Endothelial cell of umbilical vein (primary cell): ENCODE results near the gene ZCCHC14. TPM values are rescaled to one million over a fixed set of nuclear protein-coding genes. Genes with fewer than 3 reads are reported as not detected.

Source experiments
- BruUV-seq: library from RNA; stranded (reverse); fragments of 400-500 nt; replicated peaks from 2 replicates; lab custom pipeline; 2021; lab: Mats Ljungman, UMichigan
- CTCF ChIA-PET: fragments of 300-600, 350-600 bp; sonication (Branson Sonifier 250); formaldehyde crosslinking; loops from one replicate; lab custom pipeline; 2021; ENCODE audit warnings: antibody characterized with exemption, inconsistent platforms; lab: Charles Lee
- POLR2A ChIA-PET: fragments of 300-600, 350-600 bp; sonication (Branson Sonifier 250); formaldehyde crosslinking; loops from one replicate; lab custom pipeline; 2021; ENCODE audit warnings: antibody characterized with exemption, inconsistent platforms; lab: Charles Lee
- DNase-seq: peaks from one replicate; pipeline ENCODE4 v3.0.0-alpha.2; 2011; ENCODE audit warnings: low read depth, low spot score
- FAIRE-seq: peaks from 2 replicates; lab custom pipeline; 2011; peaks lifted over from hg19 to GRCh38; lab: Jason Lieb, UNC
- H2AFZ ChIP-seq: 2 replicates; pipeline ENCODE4 v1.6.0; 2012; ENCODE audit warnings: low read depth, low read length, control low read depth, inconsistent platforms
- H3K27ac ChIP-seq: 2 replicates; pipeline ENCODE4 v1.5.1; 2011; ENCODE audit warnings: low read depth, mild to moderate bottlenecking, control low read depth, low read length, moderate library complexity; ENCODE audit not compliant: insufficient read depth
- H3K27me3 ChIP-seq, 2 experiments: 2 replicates each; pipeline versions ENCODE4 v1.6.0 to v1.6.1; 2011; ENCODE audit warnings: low read length in 2 of 2, mixed read lengths in 1 of 2; ENCODE audit not compliant: control insufficient read depth in 2 of 2, insufficient read depth in 2 of 2
- H3K36me3 ChIP-seq, 2 experiments: 2 replicates in 1 of 2; 3 replicates in 1 of 2; pipeline ENCODE4 v1.5.1; 2011; ENCODE audit warnings: low read length in 2 of 2, mild to moderate bottlenecking in 1 of 2, moderate library complexity in 1 of 2; ENCODE audit not compliant: control insufficient read depth in 2 of 2, insufficient read depth in 2 of 2; ENCODE audit errors: extremely low read depth in 1 of 2
- H3K4me1 ChIP-seq: 3 replicates; pipeline ENCODE4 v1.5.1; 2011; ENCODE audit warnings: mild to moderate bottlenecking, low read length; ENCODE audit not compliant: control insufficient read depth, insufficient read depth; ENCODE audit errors: extremely low read depth
- H3K4me2 ChIP-seq: 2 replicates; pipeline ENCODE4 v1.6.1; 2011; ENCODE audit warnings: low read length, control low read depth, mixed read lengths; ENCODE audit not compliant: insufficient read depth
- H3K4me3 ChIP-seq, 3 experiments: fragments of 200-600 bp in 1 of 3; sonication (generic), shearing (Covaris generic) in 1 of 3; replicated peaks in 1 of 3; 2 replicates each; pipeline ENCODE4 v1.5.1; 2011 to 2016; ENCODE audit warnings: control low read depth in 3 of 3, low read length in 3 of 3, mild to moderate bottlenecking in 2 of 3, inconsistent platforms in 1 of 3, low read depth in 1 of 3, moderate library complexity in 1 of 3; ENCODE audit not compliant: insufficient read depth in 1 of 3
- H3K79me2 ChIP-seq: 2 replicates; pipeline ENCODE4 v1.6.0; 2012; ENCODE audit warnings: low read length, inconsistent platforms; ENCODE audit not compliant: control insufficient read depth, insufficient read depth
- H3K9ac ChIP-seq: replicated peaks from 2 replicates; pipeline ENCODE3; 2011; ENCODE audit warnings: low read length, control low read depth; ENCODE audit not compliant: insufficient read depth; ENCODE audit errors: extremely low read depth
- H3K9me1 ChIP-seq: replicated peaks from 3 replicates; pipeline ENCODE4 v1.6.0; 2011; ENCODE audit warnings: mild to moderate bottlenecking, low read length; ENCODE audit not compliant: control insufficient read depth, insufficient read depth; ENCODE audit errors: extremely low read depth
- H3K9me3 ChIP-seq: replicated peaks from 2 replicates; pipeline ENCODE4 v1.5.1; 2012; ENCODE audit warnings: low read length, inconsistent platforms; ENCODE audit not compliant: control insufficient read depth, insufficient read depth
- H4K20me1 ChIP-seq: replicated peaks from 2 replicates; pipeline ENCODE3; 2011; ENCODE audit warnings: mild to moderate bottlenecking, low read length; ENCODE audit not compliant: control insufficient read depth, insufficient read depth; ENCODE audit errors: extremely low read depth
- EZH2 ChIP-seq: IDR thresholded peaks from 2 replicates; pipeline ENCODE4 v1.6.1; 2012; ENCODE audit warnings: borderline replicate concordance, low read depth, mild to moderate bottlenecking, moderate library complexity, low read length, inconsistent platforms; ENCODE audit not compliant: severe bottlenecking
- FOS ChIP-seq: IDR thresholded peaks from 2 replicates; pipeline ENCODE4 v1.6.1; 2011; ENCODE audit warnings: mild to moderate bottlenecking, low read length, moderate library complexity, borderline replicate concordance; ENCODE audit not compliant: insufficient read depth
- GATA2 ChIP-seq: IDR thresholded peaks from 2 replicates; pipeline ENCODE4 v1.7.0; 2011; ENCODE audit warnings: low read depth, mild to moderate bottlenecking, moderate library complexity, mixed read lengths, low read length; ENCODE audit not compliant: insufficient read length, insufficient read depth
- JUN ChIP-seq: IDR thresholded peaks from 2 replicates; pipeline ENCODE4 v1.6.1; 2011; ENCODE audit warnings: borderline replicate concordance, low read depth; ENCODE audit not compliant: insufficient read length, insufficient read depth
- MYC ChIP-seq: IDR thresholded peaks from one replicate; pipeline ENCODE4 v1.6.1; 2011; ENCODE audit warnings: mild to moderate bottlenecking, low read depth, low read length
- POLR2A ChIP-seq: IDR thresholded peaks from 2 replicates; pipeline ENCODE4 v1.6.1; 2012; ENCODE audit warnings: low read depth, mild to moderate bottlenecking, control low read depth, low read length
- POLR2AphosphoS5 ChIP-seq: IDR thresholded peaks from 2 replicates; pipeline ENCODE4 v1.6.1; 2012; ENCODE audit warnings: low read depth, mild to moderate bottlenecking, control low read depth, low read length, moderate library complexity; ENCODE audit not compliant: insufficient read depth
- dilution Hi-C: fragments of 300-500 bp; cut with MboI; formaldehyde crosslinking; loops from one replicate; pipeline ENCODE4 v1.15.0; 2019; ENCODE audit warnings: low sequenced_read_pairs; ENCODE audit not compliant: extremely low pct_ligation_motif_present
- intact Hi-C: fragments of 100-400 bp; cut with micrococcal nuclease; formaldehyde crosslinking; loops from one replicate; pipeline ENCODE4 v1.10.0; 2022
- polyA plus RNA-seq, 4 experiments: library from polyadenylated mRNA; depleted of rRNA in 3 of 4; stranded (reverse) in 3 of 4; unstranded in 1 of 4; fragments of >200 nt; gene quantifications; 2 replicates each; pipeline versions ENCODE4 v1.2.1 to v1.2.3, GENCODE V29; 2011 to 2012; ENCODE audit warnings: missing spikeins in 1 of 4
- total RNA-seq: library from RNA; stranded (reverse); gene quantifications from 2 replicates; pipeline ENCODE4 v1.2.3, GENCODE V29; 2021
- TF ChIP-seq, protein P1 (sequence below): IDR thresholded peaks from 2 replicates; pipeline ENCODE4 v1.6.1; 2011; ENCODE audit not compliant: insufficient read depth, insufficient read length
- TF ChIP-seq, protein P2 (sequence below), 2 donors: IDR thresholded peaks; 1 replicate in 1 of 2; 2 replicates in 1 of 2; pipeline ENCODE4 v1.5.1; 2011; ENCODE audit warnings: low read length in 2 of 2, mild to moderate bottlenecking in 2 of 2, moderate library complexity in 2 of 2, control low read depth in 1 of 2, inconsistent platforms in 1 of 2, low read depth in 1 of 2; ENCODE audit not compliant: insufficient read depth in 1 of 2; ENCODE audit errors: extremely low read depth in 1 of 2

ZCCHC14 gene
- total and polyA plus RNA-seq, 2 donors (not counting 3 experiments of a cell fraction or from before 2014, with no cell fraction given) = 9.5 to 30.9 TPM

DNA sequence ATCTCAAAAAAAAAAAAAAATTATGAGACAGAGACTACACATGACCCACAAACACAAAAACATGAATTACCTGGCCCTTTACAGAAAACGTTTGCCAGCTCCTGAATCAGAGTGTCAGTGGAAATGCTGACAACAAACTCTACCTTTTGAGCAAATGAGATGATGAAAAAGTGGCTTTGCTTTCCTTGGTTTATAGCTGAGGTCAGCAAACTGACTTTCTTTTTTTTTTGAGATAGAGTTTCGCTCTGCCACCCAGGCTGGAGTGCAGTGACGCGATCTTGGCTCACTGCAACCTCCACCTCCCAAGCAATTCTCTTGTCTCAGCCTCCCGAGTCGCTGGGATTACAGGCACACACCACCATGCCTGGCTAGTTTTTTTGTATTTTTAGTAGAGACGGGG is 46.3 kb downstream of the ZCCHC14 start:
- FAIRE-seq (no peak), DNase-seq (no peak)
- TF ChIP-seq, protein P1, sequence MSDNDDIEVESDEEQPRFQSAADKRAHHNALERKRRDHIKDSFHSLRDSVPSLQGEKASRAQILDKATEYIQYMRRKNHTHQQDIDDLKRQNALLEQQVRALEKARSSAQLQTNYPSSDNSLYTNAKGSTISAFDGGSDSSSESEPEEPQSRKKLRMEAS = no peak
- TF ChIP-seq POLR2AphosphoS5 = no peak
- TF ChIP-seq GATA2 = no peak
- TF ChIP-seq JUN = no peak
- no peak for TF ChIP-seq EZH2
- no peak for TF ChIP-seq MYC
- TF ChIP-seq FOS = no peak
- TF ChIP-seq, protein P2, sequence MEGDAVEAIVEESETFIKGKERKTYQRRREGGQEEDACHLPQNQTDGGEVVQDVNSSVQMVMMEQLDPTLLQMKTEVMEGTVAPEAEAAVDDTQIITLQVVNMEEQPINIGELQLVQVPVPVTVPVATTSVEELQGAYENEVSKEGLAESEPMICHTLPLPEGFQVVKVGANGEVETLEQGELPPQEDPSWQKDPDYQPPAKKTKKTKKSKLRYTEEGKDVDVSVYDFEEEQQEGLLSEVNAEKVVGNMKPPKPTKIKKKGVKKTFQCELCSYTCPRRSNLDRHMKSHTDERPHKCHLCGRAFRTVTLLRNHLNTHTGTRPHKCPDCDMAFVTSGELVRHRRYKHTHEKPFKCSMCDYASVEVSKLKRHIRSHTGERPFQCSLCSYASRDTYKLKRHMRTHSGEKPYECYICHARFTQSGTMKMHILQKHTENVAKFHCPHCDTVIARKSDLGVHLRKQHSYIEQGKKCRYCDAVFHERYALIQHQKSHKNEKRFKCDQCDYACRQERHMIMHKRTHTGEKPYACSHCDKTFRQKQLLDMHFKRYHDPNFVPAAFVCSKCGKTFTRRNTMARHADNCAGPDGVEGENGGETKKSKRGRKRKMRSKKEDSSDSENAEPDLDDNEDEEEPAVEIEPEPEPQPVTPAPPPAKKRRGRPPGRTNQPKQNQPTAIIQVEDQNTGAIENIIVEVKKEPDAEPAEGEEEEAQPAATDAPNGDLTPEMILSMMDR (IDR thresholded peaks at IDR 0.05; ENCODE audit: extremely low read depth in 1 of 2, insufficient read depth in 1 of 2, low read depth in 1 of 2, low read length in 2 of 2) = no peak
- no peak for TF ChIP-seq POLR2A
- H3K36me3 ChIP-seq = peaks cover 0 to 7% of the 10 kb centered on the region in 2 experiments
- no peak overlapping the region for H3K4me3 ChIP-seq
- peaks cover 4% of the 10 kb centered on the region for H3K79me2 ChIP-seq
- H3K27me3 ChIP-seq = no peaks in the 10 kb centered on the region
- no peaks in the 10 kb centered on the region for H4K20me1 ChIP-seq
- intact Hi-C loops = no loop called here
- CTCF ChIA-PET = no interaction called here
- no peak overlapping the region for H3K4me2 ChIP-seq
- H3K9ac ChIP-seq = no peak overlapping the region
- no peaks in the 10 kb centered on the region for H3K9me1 ChIP-seq
- POLR2A ChIA-PET = no interaction called here
- H3K4me1 ChIP-seq = no peaks in the 10 kb centered on the region
- no peak overlapping the region for H2AFZ ChIP-seq
- dilution Hi-C loops = no loop called here
- no peak overlapping the region for H3K27ac ChIP-seq
- no peaks in the 10 kb centered on the region for H3K9me3 ChIP-seq
- BruUV-seq = no TSS peak
